DOHH2 (cell line): ENCODE data around the gene KCNQ1OT1.

Experiments used
- EZH2phosphoT487 ChIP-seq: fragments of 200-600 bp; sonication (generic); IDR thresholded peaks from 2 replicates; pipeline ENCODE4 v1.6.1; 2017; ENCODE audit warnings: borderline replicate concordance, mild to moderate bottlenecking, antibody characterized with exemption, low read length, moderate library complexity, mixed read lengths
- TF ChIP-seq, protein P1 (sequence below): fragments of 200-600 bp; sonication (generic); IDR thresholded peaks from one replicate; pipeline ENCODE4 v1.5.1; 2014; ENCODE audit warnings: antibody characterized with exemption, mild to moderate bottlenecking, low read depth, low read length; ENCODE audit not compliant: poor library complexity, severe bottlenecking

DNA sequence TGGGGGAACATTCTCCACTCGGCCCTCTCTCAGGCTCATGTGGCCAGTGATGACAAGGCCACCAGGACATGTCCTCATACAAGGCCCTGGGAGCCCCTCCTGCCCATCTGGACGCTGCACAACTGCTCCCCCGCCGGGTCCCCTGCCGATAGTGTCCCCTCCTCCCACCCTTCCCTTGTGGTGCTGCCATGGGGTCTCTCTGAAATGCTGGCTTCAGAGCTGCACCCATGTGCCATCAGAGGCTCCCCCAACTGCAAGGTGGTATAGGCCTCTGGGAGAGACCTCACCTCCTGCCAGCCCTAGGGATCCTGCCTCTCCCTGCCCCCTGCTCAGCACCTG lies 113.0 kb downstream of the KCNQ1OT1 start:
- TF ChIP-seq, protein P1, sequence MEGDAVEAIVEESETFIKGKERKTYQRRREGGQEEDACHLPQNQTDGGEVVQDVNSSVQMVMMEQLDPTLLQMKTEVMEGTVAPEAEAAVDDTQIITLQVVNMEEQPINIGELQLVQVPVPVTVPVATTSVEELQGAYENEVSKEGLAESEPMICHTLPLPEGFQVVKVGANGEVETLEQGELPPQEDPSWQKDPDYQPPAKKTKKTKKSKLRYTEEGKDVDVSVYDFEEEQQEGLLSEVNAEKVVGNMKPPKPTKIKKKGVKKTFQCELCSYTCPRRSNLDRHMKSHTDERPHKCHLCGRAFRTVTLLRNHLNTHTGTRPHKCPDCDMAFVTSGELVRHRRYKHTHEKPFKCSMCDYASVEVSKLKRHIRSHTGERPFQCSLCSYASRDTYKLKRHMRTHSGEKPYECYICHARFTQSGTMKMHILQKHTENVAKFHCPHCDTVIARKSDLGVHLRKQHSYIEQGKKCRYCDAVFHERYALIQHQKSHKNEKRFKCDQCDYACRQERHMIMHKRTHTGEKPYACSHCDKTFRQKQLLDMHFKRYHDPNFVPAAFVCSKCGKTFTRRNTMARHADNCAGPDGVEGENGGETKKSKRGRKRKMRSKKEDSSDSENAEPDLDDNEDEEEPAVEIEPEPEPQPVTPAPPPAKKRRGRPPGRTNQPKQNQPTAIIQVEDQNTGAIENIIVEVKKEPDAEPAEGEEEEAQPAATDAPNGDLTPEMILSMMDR = no peak
- TF ChIP-seq EZH2phosphoT487 = no peak
